Spleen (tissue), 11 donors: ENCODE measurements around the gene GDE1. TPM values are rescaled to one million over a fixed set of nuclear protein-coding genes. Genes with fewer than 3 reads are reported as not detected.
A peak's percentile ranks its signal among the peaks of the same experiment; 100 is the strongest.
"Not testable (repeated sequence)": the region's sequence is repeated elsewhere in the genome, so short reads cannot be mapped to it uniquely, and the experiment has no call there.

Experiments
- DNase-seq: peaks from one replicate; pipeline ENCODE4 v3.0.0-alpha.2; 2020
- H3K27ac ChIP-seq, 8 donors: fragments of 200-600 bp; sonication (generic) in 7 of 8; 1 replicate in 4 of 8; 2 replicates in 4 of 8; pipeline versions ENCODE4 v1.5.0 to v1.8.0; 2016 to 2021; ENCODE audit warnings: inconsistent platforms in 4 of 8, mild to moderate bottlenecking in 4 of 8, moderate library complexity in 1 of 8
- H3K27me3 ChIP-seq, 7 donors: fragments of 200-600 bp; sonication (generic) in 6 of 7; replicated peaks in 1 of 7; 1 replicate in 4 of 7; 2 replicates in 3 of 7; pipeline versions ENCODE4 v1.5.0 to v1.8.0; 2016 to 2021; ENCODE audit warnings: inconsistent platforms in 3 of 7, mild to moderate bottlenecking in 1 of 7
- H3K36me3 ChIP-seq, 6 donors: fragments of 200-600 bp; sonication (generic) in 5 of 6; 1 replicate in 4 of 6; 2 replicates in 2 of 6; pipeline versions ENCODE4 v1.5.0 to v1.8.0; 2016 to 2021; ENCODE audit warnings: inconsistent platforms in 2 of 6
- H3K4me1 ChIP-seq, 6 donors: fragments of 200-600 bp; sonication (generic) in 5 of 6; 1 replicate in 3 of 6; 2 replicates in 3 of 6; pipeline versions ENCODE4 v1.5.0 to v1.8.0; 2016 to 2021; ENCODE audit warnings: inconsistent platforms in 3 of 6
- H3K4me3 ChIP-seq, 8 donors: fragments of 200-600 bp; sonication (generic) in 7 of 8; 1 replicate in 4 of 8; 2 replicates in 4 of 8; pipeline versions ENCODE4 v1.5.0 to v1.8.0; 2016 to 2021; ENCODE audit warnings: inconsistent platforms in 4 of 8, mild to moderate bottlenecking in 4 of 8, moderate library complexity in 2 of 8
- H3K9me3 ChIP-seq, 8 donors: fragments of 200-600 bp; sonication (generic) in 7 of 8; 1 replicate in 4 of 8; 2 replicates in 4 of 8; pipeline versions ENCODE4 v1.5.0 to v1.8.0; 2016 to 2021; ENCODE audit warnings: inconsistent platforms in 4 of 8
- CTCF ChIP-seq, 11 experiments: fragments of 200-600 bp in 7 of 11; fragments of 450-650 bp in 4 of 11; sonication (generic) in 4 of 11; IDR thresholded peaks in 8 of 11; conservative IDR thresholded peaks in 3 of 11; 1 replicate in 7 of 11; 2 replicates in 4 of 11; pipeline versions ENCODE4 v1.4.0 to v1.8.0; 2016 to 2021; ENCODE audit warnings: antibody characterized with exemption in 11 of 11, inconsistent platforms in 4 of 11, mild to moderate bottlenecking in 1 of 11
- POLR2A ChIP-seq, 3 donors: fragments of 450-650 bp; IDR thresholded peaks; one replicate each; pipeline ENCODE4 v1.5.1; 2017; ENCODE audit warnings: antibody characterized with exemption in 3 of 3, mild to moderate bottlenecking in 1 of 3
- POLR2AphosphoS5 ChIP-seq, 3 donors: sonication (generic); formaldehyde crosslinking; IDR thresholded peaks; one replicate each; pipeline ENCODE4 v1.5.1; 2017; ENCODE audit warnings: antibody characterized with exemption in 3 of 3
- WGBS, 5 donors: extraction: QIAGEN DNeasy Blood & Tissue Kit in 3 of 5; methylation state at CpG; one replicate each; pipeline versions ENCODE4 v1.1.5 to v1.1.7; 2013 to 2018; 5-methylcytosine and 5-hydroxymethylcytosine counted together
- intact Hi-C: fragments of 100-400 bp; cut with DNase I; formaldehyde crosslinking; loops from one replicate; pipeline ENCODE4 v1.15.0; 2023; ENCODE audit warnings: low total_unique reads
- polyA plus RNA-seq, 3 donors: library from polyadenylated mRNA; stranded (reverse); fragments of 200-250 nt; gene quantifications; one replicate each; pipeline ENCODE4 v1.2.1, GENCODE V29; 2013
- total RNA-seq, 7 donors: library from RNA; depleted of rRNA in 3 of 7; stranded (reverse); fragments of >200 nt in 3 of 7; fragmentation: NEBNext Ultra II Directional in 4 of 7; extraction: Animal tissue kit (Norgen Biotek cat#: 25700) in 4 of 7; gene quantifications; one replicate each; pipeline versions ENCODE4 v1.1.0 to v1.2.1, GENCODE V29; 2016 to 2021
- donor health status: healthy with polysubstance abuse.
- donor health status: DM: no; HTN: no; CAD: no; lungs with moderate emphysema.
- donor health status: DM: no; HTN: no; CAD: no.
- donor health status: Bipolar disorder and iron deficiency.
- donor health status: healthy.
- donor health status: DM: no; HTN: no; CAD: no.
- donor health status: DM: yes; HTN: yes; CAD: no.

Gene GDE1
- total and polyA plus RNA-seq, 10 donors, result 13.5 to 40.5 (median 28.4) TPM

DNA sequence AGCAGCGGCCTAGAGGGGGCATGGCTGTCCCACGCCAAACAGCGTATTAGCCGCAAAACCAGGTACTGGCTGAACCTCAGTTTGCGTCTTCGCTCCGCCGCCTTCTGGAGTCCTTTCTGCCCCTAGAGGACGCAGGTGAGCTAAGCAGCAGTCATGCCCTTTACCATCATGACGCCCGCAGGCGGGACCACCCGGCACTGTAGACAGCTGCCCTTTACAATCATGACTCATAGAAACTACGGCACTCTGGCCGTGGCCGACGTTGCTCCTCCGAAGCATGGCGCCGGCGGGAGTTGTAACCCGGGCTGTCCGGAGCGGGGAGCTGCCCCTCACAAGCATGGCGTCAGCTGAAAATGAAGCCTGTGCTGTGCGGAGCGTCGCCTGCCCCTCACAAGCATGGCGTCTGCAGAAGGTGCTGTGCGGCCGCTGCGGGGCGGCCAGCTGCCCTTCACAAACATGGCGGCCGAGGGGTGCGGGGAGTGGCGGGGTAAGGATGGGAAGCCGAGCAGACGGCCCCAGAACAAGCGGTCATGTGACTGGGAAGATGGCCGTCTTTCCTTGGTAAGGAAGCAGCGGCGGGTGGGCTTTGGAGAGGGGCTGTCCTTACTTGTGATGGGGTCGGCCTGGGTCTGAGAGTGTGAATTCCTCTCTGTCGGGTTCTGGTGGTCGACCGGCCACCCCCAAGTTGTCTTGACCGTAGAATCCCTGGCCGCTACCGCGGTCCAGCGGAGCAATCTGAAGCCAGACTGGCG lies 33.5 kb upstream of the GDE1 start, which contains the start of gene VPS35L:
Gene VPS35L (plus strand): TSS at position 518 of the 752 bp plus-strand sequence. CDS start 27 bp downstream, at position 545.
- DNase-seq, result peak; percentile 99
- H3K27me3 ChIP-seq, result no peaks in the 10 kb centered on the region
- no peaks in the 10 kb centered on the region for H3K9me3 ChIP-seq
- H3K4me3 ChIP-seq, result peak within 1 kb of the TSS; percentile 39 to 88 (median 68)
- intact Hi-C loops, result no loop called here
- 0 to 3% (median 0%) methylated on average over 16 to 53 of the region's 53 CpGs for WGBS, 5 donors
- peaks cover 0 to 39% (median 22%) of the 10 kb centered on the region in 6 donors for H3K4me1 ChIP-seq
- peaks cover 0 to 18% (median 7%) of the 10 kb centered on the region in 6 donors for H3K36me3 ChIP-seq
- peak within 1 kb of the TSS; percentile 50 to 94 (median 89) for H3K27ac ChIP-seq
- peak in 2 of 3 donors; percentile 12 to 27 for TF ChIP-seq POLR2A (IDR thresholded peaks at IDR 0.05)
- TF ChIP-seq CTCF (IDR thresholded peaks at IDR 0.05 in 8 of 11, conservative IDR thresholded peaks at IDR 0.05 in 3 of 11), result peak; percentile 53 to 92 (median 76)
- peak; percentile 84 to 93 (median 90) for TF ChIP-seq POLR2AphosphoS5 (IDR thresholded peaks at IDR 0.05)

DNA sequence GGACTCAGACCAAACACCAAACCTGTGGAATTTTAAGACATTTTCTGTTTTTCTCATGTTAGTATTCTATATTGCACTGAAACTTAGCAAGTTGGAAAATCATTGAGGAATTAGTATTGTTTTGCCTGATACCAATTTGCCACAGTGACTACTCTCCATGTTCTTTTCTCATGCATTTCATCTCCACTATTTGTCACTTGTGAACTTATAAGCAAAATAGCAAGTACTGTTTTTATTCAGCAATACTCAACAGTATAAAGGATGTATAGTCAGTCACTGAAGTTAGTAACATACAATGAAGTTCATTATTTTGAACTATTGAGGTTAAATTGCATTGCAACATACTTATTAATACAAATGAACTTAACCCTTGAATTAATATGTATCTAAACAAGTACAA lies 27.8 kb upstream of the GDE1 start:
- Histone ChIP-seq H3K9me3 (no peaks in the 10 kb centered on the region), H3K36me3 (peaks cover 0 to 74% (median 24%) of the 10 kb centered on the region in 6 donors), H3K4me3 (no peak overlapping the region), H3K27ac (no peak overlapping the region), H3K27me3 (no peaks in the 10 kb centered on the region), H3K4me1 (peaks cover 0 to 7% (median 6%) of the 10 kb centered on the region in 6 donors)
- intact Hi-C loops, result no loop called here
- no peak for DNase-seq
- TF ChIP-seq POLR2A (IDR thresholded peaks at IDR 0.05) (no peak), POLR2AphosphoS5 (IDR thresholded peaks at IDR 0.05) (no peak), CTCF (IDR thresholded peaks at IDR 0.05 in 8 of 11, conservative IDR thresholded peaks at IDR 0.05 in 3 of 11) (no peak)

- Histone ChIP-seq H3K9me3 (peaks cover 0 to 6% (median 0%) of the 10 kb centered on the region in 8 donors), H3K36me3 (peaks cover 2 to 89% (median 34%) of the 10 kb centered on the region in 6 donors), H3K4me1 (no peaks in the 10 kb centered on the region), H3K4me3 (no peak overlapping the region), H3K27me3 (no peaks in the 10 kb centered on the region), H3K27ac (no peak overlapping the region)
- 92 to 98% (median 95%) methylated on average over 3 of the region's 3 CpGs for WGBS, 5 donors
- intact Hi-C loops, result no loop called here
- no peak for TF ChIP-seq POLR2AphosphoS5 (IDR thresholded peaks at IDR 0.05)
- no peak for TF ChIP-seq POLR2A (IDR thresholded peaks at IDR 0.05)
- no peak for TF ChIP-seq CTCF (IDR thresholded peaks at IDR 0.05 in 8 of 11, conservative IDR thresholded peaks at IDR 0.05 in 3 of 11)
- DNase-seq, result no peak
Observed at GRCh38 chr16:19548144-19548543, 26.2 kb upstream of the GDE1 start.

DNA sequence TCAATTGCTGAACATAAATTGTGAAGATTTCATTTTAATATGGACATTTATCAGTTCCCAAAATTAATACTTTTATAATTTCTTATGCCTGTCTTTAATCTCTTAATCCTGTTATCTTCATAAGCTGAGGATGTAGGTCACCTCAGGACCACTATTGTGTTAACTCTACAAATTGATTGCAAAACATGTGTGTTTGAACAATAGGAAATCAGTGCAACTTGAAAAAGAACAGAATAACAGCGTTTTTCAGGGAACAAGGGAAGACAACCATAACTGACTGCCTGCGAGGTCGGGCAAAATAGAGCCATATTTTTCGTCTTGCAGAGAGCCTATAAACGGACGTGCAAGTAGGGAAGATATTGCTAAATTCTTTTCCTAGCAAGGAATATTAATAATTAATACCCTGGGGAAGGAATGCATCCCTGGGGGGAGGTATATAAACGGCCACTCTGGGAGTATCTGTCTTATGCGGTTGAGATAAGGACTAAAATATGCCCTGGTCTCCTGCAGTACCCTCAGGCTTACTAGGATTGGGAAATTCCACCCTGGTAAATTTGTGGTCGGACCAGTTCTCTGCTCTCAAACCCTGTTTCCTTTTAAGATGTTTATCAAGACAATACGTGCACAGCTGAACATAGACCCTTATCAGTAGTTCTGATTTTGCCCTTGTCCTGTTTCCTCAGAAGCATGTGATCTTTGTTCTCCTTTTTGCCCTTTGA lies 21.5 kb upstream of the GDE1 start:
- H3K36me3 ChIP-seq, result peaks cover 2 to 99% (median 40%) of the 10 kb centered on the region in 6 donors
- H3K4me1 ChIP-seq, H3K9me3 ChIP-seq, H3K27me3 ChIP-seq, intact Hi-C loops, H3K4me3 ChIP-seq, DNase-seq, H3K27ac ChIP-seq: not testable (repeated sequence)
- 69 to 83% (median 77%) methylated on average over 10 of the region's 10 CpGs for WGBS, 5 donors
